Bone marrow (tissue), 2 donors: ENCODE data around the gene ADARB2.

Experiments used
- DNase-seq, 2 donors: peaks; one replicate each; lab custom pipeline; 2025; lab: John Stamatoyannopoulos, UW

The ADARB2 gene

DNA sequence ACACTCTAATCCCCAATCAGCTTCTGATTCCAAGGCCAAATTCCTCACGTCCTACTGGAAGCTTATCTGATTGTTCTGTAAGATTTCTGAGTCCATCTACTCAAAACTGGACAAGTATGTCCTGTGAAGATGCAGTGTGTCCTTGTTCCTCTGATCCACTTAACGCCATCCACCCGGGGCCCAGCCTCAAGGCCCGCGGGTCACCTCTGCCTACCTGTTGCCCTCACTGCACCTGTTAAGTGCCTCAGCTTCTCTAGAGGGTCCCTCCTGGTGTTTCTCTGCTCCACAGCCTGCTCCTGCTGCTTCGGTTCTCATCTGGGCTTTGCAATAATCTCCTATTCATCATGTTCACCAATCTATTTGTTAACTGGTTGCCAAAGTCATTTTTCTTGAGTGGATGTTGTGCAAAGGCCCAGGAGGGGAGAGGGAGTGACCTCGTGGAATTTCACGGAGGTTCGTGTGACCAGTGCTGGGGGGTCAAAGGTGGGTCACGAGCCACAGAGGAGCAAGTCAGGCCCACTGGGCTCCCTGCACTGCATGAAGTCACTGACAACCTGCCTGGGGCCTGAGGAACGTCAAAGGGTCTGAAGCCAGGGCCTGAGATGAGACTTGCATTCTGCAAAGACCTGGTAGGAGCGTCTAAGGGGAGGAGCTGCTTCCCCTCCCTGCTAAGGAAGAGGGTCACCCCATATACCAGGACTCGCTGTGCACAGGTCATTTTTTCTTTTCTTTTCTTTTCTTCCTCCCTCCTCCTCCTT, 343.0 kb downstream of the ADARB2 start:
- DNase-seq = no peak

GRCh38 chr10:1393481-1393880, 343.8 kb downstream of the ADARB2 start:
- DNase-seq = no peak

DNA sequence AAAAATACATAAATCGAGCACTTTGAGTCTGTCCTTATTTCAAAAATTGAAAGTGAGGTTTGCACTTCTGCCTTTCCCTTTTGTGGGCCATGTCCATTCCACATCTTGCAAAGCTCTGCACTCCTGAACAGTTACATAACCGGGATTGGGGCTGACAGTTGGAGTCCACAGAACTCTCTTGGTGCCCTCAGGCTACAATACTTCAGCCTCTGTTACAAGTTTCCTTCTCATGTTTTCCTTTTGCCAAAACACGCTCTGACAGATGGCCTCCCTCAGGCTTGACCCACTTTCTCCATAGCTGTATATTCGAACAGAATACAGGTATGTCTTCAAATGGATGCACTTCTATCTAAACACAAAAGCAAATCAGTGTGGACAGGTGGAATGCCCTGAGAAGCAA, 345.2 kb downstream of the ADARB2 start:
- DNase-seq = no peak

DNA sequence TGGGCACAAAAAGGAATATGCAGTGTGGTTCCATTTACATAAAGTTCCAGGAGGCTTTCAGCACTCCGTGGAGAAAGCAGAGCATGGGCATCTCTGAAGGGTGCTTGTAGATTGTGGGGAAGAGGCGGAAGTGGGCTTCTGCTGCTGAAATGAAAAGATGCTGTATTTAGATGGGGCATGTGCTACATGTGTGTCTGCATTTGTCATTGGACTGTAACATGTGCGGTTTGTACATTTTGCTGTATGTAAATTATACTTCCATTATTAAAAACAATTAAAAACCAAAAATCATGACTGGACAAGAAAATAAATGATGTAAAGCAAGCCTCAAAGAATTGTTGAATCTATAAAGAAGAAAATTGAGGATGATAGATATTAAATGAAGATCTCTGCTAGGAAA, 347.1 kb downstream of the ADARB2 start:
- no peak for DNase-seq

- no peak for DNase-seq
Observed at GRCh38 chr10:1384026-1384425, 353.3 kb downstream of the ADARB2 start.

GRCh38 chr10:1382711-1383110, 354.6 kb downstream of the ADARB2 start:
- no peak for DNase-seq

DNA sequence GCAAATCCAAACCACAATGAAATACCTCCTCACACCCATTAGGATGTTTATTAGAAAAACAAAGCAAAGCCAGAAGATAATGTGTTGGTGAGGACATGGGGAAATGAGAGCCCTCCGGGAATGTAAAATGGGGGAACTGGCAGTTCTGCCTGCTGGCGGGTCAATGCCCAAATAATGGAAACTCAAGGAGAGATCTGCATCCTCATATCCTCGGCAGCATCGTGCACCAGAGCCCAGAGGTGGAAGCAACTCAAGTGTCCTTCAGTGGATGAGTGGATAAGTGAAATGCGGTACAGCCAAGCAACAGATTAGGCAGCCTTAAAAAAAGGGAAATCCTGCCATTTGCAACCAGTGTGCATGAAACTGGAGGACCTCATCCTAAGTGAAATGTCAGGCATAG, 356.0 kb downstream of the ADARB2 start:
- DNase-seq = no peak

GRCh38 chr10:1380088-1380671, 357.1 kb downstream of the ADARB2 start:
- no peak for DNase-seq

- DNase-seq = no peak
Observed at GRCh38 chr10:1379601-1380000, 357.7 kb downstream of the ADARB2 start.

DNA sequence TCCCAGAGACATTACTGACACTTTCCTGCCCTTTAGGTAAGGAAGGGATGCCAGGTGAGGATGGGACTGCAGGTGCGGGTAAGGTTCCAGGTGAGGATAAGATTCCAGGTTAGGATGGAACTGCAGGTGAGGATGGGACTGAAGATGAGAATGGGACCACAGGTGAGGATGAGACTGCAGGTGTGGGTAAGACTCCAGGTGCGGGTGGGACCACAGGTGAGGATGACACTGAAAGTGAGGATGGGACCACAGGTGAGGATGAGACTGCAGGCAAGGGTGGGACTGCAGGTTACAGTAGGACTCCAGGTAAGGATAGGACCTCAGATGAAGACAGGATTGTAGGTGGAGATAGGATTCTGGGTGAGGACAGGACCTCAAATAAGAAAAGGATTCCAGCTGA, 358.9 kb downstream of the ADARB2 start:
- no peak for DNase-seq

DNA sequence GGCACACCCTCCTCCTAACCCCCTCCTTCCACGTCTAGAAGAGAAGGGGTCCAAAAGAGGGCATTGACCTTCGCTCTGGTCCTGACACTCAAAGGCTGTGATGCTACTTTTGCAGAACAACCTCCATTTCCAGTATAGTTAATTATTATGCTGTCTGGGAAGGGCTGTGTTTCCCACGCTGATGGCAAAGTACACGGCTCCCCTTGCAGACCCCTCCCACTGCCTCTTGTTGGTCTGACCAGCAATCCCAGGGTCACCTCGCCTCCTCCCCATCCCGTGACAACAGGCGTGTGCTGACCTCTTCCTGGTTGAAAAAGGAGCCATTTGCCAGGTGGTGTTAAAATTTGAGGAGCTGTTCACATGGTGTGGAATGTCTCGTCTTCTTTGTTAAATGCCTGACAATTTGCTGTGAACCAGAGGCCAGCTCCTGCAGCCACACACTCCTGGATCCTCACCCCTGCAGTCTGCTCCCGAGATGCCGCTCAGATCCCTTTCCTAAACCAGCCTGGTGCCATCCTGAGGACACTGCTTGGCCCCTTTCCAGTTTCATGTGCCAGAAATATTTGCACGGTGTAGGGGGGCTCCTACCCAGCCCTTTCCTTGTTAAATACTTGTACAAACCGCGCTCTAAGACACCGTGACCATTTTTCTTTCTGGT, 359.5 kb downstream of the ADARB2 start:
- DNase-seq = no peak

GRCh38 chr10:1377231-1377630, 360.1 kb downstream of the ADARB2 start:
- no peak for DNase-seq

GRCh38 chr10:1376384-1376945, 360.9 kb downstream of the ADARB2 start:
- DNase-seq = no peak

GRCh38 chr10:1375346-1376170, 361.8 kb downstream of the ADARB2 start:
- DNase-seq = no peak

DNA sequence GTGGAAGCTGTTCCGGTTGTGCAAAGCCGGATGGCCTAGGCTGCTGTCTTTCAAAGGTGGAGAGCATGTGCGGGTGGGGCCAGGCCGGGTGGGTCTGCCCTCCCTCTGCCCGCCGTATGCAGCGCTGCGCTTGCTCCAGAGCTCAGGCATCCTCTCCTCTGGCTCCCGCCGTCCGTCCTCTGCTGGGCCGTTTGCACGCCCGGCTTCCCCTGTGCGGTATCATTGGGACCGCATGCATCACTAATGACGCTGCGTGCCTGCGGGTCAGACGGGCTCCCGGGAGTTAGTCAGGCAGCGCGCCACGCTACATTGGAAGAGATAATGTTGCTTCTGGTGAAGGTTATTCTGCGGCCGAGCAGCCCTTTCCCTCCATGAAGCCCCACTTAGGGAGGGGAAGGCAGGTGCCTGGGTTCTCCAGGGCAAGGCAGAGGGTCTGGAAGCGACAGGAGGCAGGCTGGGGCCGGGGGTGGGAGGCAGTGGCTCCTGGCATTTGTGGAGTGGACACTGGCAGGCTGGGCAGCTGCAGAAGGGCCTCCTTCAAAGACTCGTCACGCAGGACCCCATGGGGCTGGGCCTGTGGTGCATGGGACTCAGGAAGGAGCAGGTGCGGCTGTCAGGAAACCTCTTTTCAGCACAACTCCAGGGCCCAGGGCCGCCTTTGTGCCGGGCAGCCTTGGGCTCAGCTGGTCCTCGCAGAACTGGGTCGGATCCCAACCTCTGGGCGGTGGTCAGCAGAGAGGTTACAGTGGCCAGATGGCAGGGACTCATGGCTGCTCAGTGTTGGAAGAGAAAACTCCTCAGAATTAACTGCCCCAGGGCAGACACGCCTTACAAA, 362.6 kb downstream of the ADARB2 start:
- DNase-seq = no peak

DNA sequence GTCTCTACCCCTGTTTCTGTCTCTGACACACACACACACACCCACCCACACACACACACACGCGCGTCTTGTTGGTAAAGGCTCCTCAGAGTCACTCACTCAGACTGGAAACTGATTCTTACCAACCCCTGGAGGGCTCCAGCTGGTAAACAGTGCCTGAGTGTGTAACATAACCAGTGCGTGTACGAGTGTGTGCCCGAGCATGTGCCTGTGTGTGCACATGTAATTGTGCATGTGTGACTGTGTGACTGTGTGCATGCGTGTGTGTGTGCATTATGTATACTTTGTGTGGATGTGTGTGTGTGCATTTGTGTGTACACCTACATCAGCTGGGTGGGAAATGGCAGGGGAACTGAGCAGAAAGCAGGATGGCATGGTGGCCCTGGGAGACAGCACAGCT, 364.0 kb downstream of the ADARB2 start:
- no peak for DNase-seq

- no peak for DNase-seq
Observed at GRCh38 chr10:1372212-1372611, 365.1 kb downstream of the ADARB2 start.

GRCh38 chr10:1370298-1370697, 367.0 kb downstream of the ADARB2 start:
- no peak for DNase-seq

DNA sequence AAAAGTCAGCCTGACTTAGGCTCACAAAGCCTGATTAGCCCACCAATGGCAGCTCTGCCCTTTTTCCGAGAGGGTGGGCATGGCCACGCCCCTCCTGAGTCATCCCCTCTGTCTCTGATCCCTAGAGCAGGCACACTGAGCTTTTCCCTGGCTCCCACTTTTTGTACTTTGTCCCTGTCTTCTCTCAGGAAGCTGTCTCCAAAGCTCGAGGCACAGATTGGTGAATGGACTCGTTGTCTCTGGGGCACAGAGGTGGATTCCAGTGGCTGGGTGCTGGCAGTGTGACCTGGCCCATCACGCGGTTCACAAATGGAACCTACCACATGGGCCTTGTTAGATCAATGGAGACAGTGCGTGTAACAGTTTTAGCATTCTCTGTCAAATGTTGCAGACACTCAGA, 367.7 kb downstream of the ADARB2 start:
- no peak for DNase-seq

GRCh38 chr10:1369197-1369596, 368.1 kb downstream of the ADARB2 start:
- DNase-seq = no peak

DNA sequence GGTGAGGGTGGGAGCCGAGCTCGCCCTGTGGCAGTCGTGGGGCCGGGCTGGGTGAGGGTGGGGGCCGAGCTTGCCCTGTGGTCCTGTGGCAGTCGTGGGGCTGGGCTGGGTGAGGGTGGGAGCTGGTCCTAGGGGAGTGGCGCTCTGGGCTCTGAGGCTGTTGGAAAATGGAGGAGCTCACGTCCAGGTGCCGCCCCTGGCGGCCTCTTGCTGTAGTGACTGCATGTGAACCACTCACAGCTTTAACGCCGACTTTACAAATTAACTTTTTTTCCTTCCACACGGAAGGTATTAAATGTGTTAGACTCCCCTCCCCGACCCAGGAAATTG, 368.5 kb downstream of the ADARB2 start:
- DNase-seq = no peak
